AG09309 (cell line): Measurements from ENCODE around the gene TMEM37.

Experiments used
- DNase-seq: peaks from one replicate; pipeline ENCODE4 v3.0.0-alpha.2; 2010; ENCODE audit warnings: low read depth
- H3K4me3 ChIP-seq: 2 replicates; pipeline ENCODE4 v1.5.1; 2011; ENCODE audit warnings: mild to moderate bottlenecking, low read depth, low read length, moderate library complexity; ENCODE audit not compliant: control insufficient read depth
- CTCF ChIP-seq: IDR thresholded peaks from 2 replicates; pipeline ENCODE4 v1.5.1; 2011; ENCODE audit warnings: mild to moderate bottlenecking, low read depth, low read length, inconsistent platforms; ENCODE audit not compliant: insufficient read depth, control insufficient read depth; ENCODE audit errors: missing control alignments

TMEM37 gene

DNA sequence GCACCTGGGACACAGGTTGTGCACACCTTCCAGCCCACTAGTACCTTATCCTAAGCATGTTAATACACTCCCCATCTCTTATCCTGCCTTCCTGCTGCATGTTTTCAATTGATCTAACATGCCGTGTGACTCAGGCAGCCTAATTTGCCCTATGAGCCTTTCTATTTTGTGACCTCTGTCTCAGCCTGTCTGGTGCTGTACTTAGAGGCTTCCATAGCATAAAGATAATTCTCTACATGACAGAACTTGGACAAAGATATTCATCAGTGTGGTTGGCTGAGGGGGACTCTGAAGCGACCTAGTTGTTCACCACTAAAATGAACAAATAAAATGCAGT lies 8.6 kb upstream of the TMEM37 start:
- TF ChIP-seq CTCF: no peak
- no peak for DNase-seq
- H3K4me3 ChIP-seq: no peak overlapping the region

DNA sequence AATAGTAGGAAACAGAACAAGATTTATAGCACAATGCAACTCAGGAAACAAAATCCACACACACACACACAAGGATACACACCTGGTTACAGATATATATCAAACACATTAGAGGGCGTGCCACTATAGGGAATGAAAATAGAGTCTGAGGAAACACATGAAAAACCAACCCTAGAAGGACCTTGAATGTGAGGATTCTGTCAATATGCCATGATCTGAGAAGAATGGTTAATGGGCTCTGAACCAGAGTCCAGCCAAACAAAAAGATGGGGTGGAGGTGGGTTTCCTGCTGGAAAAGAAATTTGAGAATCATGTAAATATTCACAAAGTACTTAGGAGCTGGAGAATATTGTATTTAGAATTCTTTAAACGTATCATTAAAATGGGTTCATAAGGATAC lies 7.8 kb upstream of the TMEM37 start:
- no peak overlapping the region for H3K4me3 ChIP-seq
- no peak for DNase-seq
- TF ChIP-seq CTCF: no peak

DNA sequence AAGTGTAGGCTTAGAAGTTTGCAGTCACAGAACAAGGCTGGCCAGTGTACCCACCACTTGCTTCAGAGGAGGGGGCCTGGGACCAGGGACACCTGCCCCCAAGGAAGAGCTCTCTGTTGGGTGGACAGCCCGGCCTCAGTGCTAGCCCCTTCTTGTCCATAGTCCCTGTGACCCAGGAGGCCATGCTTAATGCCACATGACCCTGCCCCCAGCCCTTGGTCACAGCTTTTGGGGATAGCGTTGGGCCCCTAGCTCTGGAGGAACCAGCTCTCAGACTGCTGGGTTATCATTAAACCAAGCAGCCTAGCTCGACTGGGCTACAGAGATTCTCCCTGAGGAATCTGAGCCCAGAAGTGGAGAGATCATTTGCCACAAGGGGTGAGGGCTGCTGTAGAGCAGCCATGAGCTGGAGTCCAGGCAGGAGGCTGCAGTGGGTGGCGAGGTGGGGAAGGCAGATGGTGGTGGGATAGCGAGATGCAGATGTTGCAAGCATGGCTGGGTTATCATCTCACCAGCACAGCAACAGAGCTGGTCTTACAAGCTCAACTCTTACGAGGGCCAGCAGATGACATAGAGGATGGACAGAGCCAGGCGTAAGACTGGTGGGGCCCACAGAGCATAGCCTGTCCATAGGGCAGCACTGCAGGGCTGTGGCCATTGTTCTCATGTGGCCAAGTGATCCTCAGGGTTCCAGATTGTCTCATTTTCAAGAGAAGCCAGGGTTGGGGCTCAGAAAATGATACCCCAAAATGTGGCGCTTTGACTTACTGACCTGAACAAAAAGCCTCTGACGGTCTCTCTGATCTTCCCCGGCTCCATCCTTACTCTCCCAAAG lies 7.2 kb upstream of the TMEM37 start:
- no peak for TF ChIP-seq CTCF
- no peak overlapping the region for H3K4me3 ChIP-seq
- no peak for DNase-seq

GRCh38 chr2:119425119-119425405 lies 6.6 kb upstream of the TMEM37 start:
- no peak overlapping the region for H3K4me3 ChIP-seq
- no peak for TF ChIP-seq CTCF
- DNase-seq: no peak

DNA sequence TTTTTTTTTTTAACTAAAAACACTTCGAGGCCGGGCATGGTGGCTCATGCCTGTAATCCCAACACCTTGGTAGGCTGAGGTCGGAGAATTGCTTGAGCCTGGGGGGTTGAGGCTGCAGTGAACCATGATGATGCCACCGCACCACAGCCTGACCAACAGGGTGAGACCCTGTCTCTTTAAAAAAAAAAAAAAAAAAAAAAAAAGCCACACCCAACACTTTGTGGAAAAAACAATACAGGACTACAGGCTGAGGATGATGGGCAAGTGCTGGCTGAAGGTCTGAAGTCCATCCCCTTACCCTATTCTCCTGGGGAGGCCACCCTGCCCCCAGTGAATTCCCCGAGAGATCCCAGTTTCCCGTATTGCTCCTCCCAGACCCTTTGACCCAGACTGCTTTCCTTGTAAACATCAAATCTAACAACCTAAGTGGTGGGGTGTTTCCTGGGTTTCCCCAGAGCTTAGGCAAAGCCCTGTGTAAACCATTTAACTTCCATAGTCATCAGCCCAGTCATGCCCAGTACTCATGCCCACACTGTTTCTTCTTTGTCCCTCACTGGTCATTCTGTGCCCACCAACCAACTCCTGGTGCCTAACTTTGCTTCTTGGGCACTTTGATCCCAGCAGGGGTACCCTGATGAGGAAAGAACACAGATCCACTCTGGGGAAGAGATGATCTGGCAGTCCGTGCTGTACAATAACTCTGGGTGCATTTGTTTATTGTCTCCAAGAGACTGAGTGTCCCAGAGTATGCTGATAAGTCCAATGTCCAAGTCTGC lies 5.8 kb upstream of the TMEM37 start:
- no peak overlapping the region for H3K4me3 ChIP-seq
- TF ChIP-seq CTCF: no peak
- no peak for DNase-seq

GRCh38 chr2:119426396-119426675 lies 5.3 kb upstream of the TMEM37 start:
- no peak overlapping the region for H3K4me3 ChIP-seq
- no peak for DNase-seq
- no peak for TF ChIP-seq CTCF
